Calu3 (cell line): Measurements from ENCODE around the gene NYNRIN. TPM values are rescaled to one million over a fixed set of nuclear protein-coding genes. Genes with fewer than 3 reads are reported as not detected.
"Not testable (repeated sequence)": the region's sequence is repeated elsewhere in the genome, so short reads cannot be mapped to it uniquely, and the experiment has no call there.

Experiments
- Bru-seq: library from RNA; stranded (reverse); fragments of 400-500 nt; gene quantifications from one replicate; lab custom pipeline; 2021; lab: Mats Ljungman, UMichigan
- BruChase-seq, 2 experiments: library from RNA; stranded (reverse); fragments of 400-500 nt; gene quantifications; one replicate each; lab custom pipeline; 2021; lab: Mats Ljungman, UMichigan
- BruUV-seq: library from RNA; stranded (reverse); fragments of 400-500 nt; replicated peaks from 2 replicates; lab custom pipeline; 2021; lab: Mats Ljungman, UMichigan
- CTCF ChIA-PET: fragments of 300-600 bp; sonication (Branson Sonifier 250); formaldehyde crosslinking; loops from one replicate; lab custom pipeline; 2022; ENCODE audit warnings: antibody characterized with exemption; lab: Charles Lee
- DNase-seq: peaks from one replicate; pipeline ENCODE4 v3.0.0; 2022
- H3K27ac Mint-ChIP-seq: one replicate; pipeline ENCODE4 v1.8.0; 2022; ENCODE audit warnings: mixed read lengths; ENCODE audit not compliant: unreplicated experiment
- H3K27me3 Mint-ChIP-seq: one replicate; pipeline ENCODE4 v1.8.0; 2022; ENCODE audit warnings: mixed read lengths; ENCODE audit not compliant: unreplicated experiment
- H3K36me3 Mint-ChIP-seq: one replicate; pipeline ENCODE4 v1.8.0; 2022; ENCODE audit warnings: mild to moderate bottlenecking, moderate library complexity, mixed read lengths; ENCODE audit not compliant: insufficient read depth, unreplicated experiment
- H3K4me1 Mint-ChIP-seq: one replicate; pipeline ENCODE4 v1.8.0; 2022; ENCODE audit warnings: mild to moderate bottlenecking, low read depth, mixed read lengths; ENCODE audit not compliant: unreplicated experiment
- H3K4me3 Mint-ChIP-seq: one replicate; pipeline ENCODE4 v1.8.0; 2022; ENCODE audit warnings: mild to moderate bottlenecking, low read depth, moderate library complexity, mixed read lengths; ENCODE audit not compliant: unreplicated experiment
- H3K9me3 Mint-ChIP-seq: one replicate; pipeline ENCODE4 v1.8.0; 2022; ENCODE audit warnings: low read depth, mixed read lengths; ENCODE audit not compliant: unreplicated experiment
- CTCF ChIP-seq: fragments of 200-600 bp; IDR thresholded peaks from one replicate; pipeline ENCODE4 v1.8.0; 2022; ENCODE audit warnings: antibody characterized with exemption; ENCODE audit not compliant: unreplicated experiment
- intact Hi-C: fragments of 100-400 bp; cut with micrococcal nuclease; formaldehyde crosslinking; loops from one replicate; pipeline ENCODE4 v1.10.0; 2022; ENCODE audit not compliant: unreplicated experiment
- long read RNA-seq: library from polyadenylated mRNA; stranded (forward); transcript quantifications from one replicate; pipeline ENCODE4 v2.0.0, GENCODE V29; 2022
- total RNA-seq: library from RNA; stranded (reverse); gene quantifications from 2 replicates; pipeline ENCODE4 v1.2.3, GENCODE V29; 2022

Gene NYNRIN
- 7.5 and 8.4 TPM in 2 replicates for total RNA-seq
- Bru-seq, nascent RNA = percentile 45 among the genes with signal in this experiment
- BruChase-seq, experiment 1, labeled RNA remaining after a 6-hour chase = percentile 54 among the genes with signal in this experiment
- BruChase-seq, experiment 2, labeled RNA remaining after a 2-hour chase = percentile 56 among the genes with signal in this experiment
- long read RNA-seq, full-length matches to known transcripts = 1 of 3 reads
- long read RNA-seq, partial matches to known transcripts = 0 of 3 reads
- long read RNA-seq, other reads (novel, unspliced or antisense) = 2 of 3 reads

GRCh38 chr14:24398653-24399446 is at the start of gene NYNRIN:
Gene NYNRIN, plus strand, starts transcription at chr14:24399003. Its CDS starts 244 bp downstream, at chr14:24399247.
- peak within 1 kb of the TSS; percentile 40 for H3K27ac Mint-ChIP-seq
- H3K4me3 Mint-ChIP-seq = peak within 1 kb of the TSS; percentile 64
- H3K9me3 Mint-ChIP-seq = no peaks in the 10 kb centered on the region
- no TSS peak for BruUV-seq
- CTCF ChIA-PET = interaction anchor here (0.7 to 1.0 kb wide), 3 partner anchors 33 to 55 kb away, joined by 3 to 9 read pairs (median 5); no protein-coding TSS in a partner anchor
- peak; percentile 42 for DNase-seq
- peaks cover 28% of the 10 kb centered on the region for H3K4me1 Mint-ChIP-seq
- TF ChIP-seq CTCF = no peak
- H3K36me3 Mint-ChIP-seq = peaks cover 12% of the 10 kb centered on the region
- intact Hi-C loops = no loop called here
- no peaks in the 10 kb centered on the region for H3K27me3 Mint-ChIP-seq

DNA sequence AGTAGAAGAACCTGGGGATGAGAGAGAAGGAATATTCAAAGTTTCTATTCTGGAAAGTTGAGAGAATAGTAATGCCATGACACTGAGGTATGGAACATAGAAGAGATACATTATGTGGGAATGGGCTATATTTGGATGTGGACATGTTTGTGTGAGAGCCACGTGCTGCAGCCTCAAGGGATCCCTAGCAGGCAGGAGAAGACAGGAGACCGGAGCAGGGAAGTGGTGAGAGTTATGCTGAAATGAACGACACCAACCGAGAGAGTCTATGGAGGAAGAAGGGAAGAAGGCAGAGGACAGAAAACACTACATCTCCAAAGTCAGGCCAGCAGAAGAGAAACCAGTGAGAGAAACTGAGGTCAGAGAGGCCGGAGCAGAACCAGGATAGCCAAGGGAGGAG is 49.1 kb upstream of the NYNRIN start:
- TF ChIP-seq CTCF = no peak
- H3K4me3 Mint-ChIP-seq = no peak overlapping the region
- intact Hi-C loops = no loop called here
- CTCF ChIA-PET = no interaction called here
- BruUV-seq = no TSS peak
- no peak overlapping the region for H3K27ac Mint-ChIP-seq
- no peaks in the 10 kb centered on the region for H3K9me3 Mint-ChIP-seq
- H3K27me3 Mint-ChIP-seq = peaks cover 21% of the 10 kb centered on the region
- H3K4me1 Mint-ChIP-seq = peaks cover 20% of the 10 kb centered on the region
- DNase-seq = no peak
- H3K36me3 Mint-ChIP-seq = no peaks in the 10 kb centered on the region

DNA sequence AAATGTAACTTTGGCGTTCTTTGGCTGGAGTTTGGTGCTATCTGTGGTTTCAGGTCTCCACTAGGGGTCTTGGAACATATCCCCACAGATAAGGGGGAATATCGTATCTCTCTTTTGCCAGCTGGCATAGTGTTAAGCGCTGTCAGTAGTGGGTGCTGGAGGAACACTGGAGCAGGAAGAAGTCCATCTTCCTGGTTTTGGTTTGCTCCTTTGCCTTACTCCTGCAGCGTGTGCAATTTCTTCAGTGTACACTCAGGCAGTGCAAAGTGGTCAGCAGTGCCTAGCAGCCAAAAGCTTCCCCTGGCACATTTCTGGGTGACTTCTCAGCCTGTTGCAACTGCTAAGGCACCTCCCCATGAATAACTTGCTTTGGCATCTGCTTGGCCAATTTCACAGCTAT is 47.3 kb upstream of the NYNRIN start:
- TF ChIP-seq CTCF = no peak
- intact Hi-C loops = no loop called here
- peaks cover 21% of the 10 kb centered on the region for H3K27me3 Mint-ChIP-seq
- no peaks in the 10 kb centered on the region for H3K36me3 Mint-ChIP-seq
- CTCF ChIA-PET = interaction anchor here (1.1 kb wide), 1 partner anchor 80 kb away, joined by 3 read pairs; no protein-coding TSS in a partner anchor
- no peaks in the 10 kb centered on the region for H3K9me3 Mint-ChIP-seq
- BruUV-seq = no TSS peak
- H3K4me1 Mint-ChIP-seq = peaks cover 20% of the 10 kb centered on the region
- H3K4me3 Mint-ChIP-seq = no peak overlapping the region
- H3K27ac Mint-ChIP-seq = no peak overlapping the region
- no peak for DNase-seq

DNA sequence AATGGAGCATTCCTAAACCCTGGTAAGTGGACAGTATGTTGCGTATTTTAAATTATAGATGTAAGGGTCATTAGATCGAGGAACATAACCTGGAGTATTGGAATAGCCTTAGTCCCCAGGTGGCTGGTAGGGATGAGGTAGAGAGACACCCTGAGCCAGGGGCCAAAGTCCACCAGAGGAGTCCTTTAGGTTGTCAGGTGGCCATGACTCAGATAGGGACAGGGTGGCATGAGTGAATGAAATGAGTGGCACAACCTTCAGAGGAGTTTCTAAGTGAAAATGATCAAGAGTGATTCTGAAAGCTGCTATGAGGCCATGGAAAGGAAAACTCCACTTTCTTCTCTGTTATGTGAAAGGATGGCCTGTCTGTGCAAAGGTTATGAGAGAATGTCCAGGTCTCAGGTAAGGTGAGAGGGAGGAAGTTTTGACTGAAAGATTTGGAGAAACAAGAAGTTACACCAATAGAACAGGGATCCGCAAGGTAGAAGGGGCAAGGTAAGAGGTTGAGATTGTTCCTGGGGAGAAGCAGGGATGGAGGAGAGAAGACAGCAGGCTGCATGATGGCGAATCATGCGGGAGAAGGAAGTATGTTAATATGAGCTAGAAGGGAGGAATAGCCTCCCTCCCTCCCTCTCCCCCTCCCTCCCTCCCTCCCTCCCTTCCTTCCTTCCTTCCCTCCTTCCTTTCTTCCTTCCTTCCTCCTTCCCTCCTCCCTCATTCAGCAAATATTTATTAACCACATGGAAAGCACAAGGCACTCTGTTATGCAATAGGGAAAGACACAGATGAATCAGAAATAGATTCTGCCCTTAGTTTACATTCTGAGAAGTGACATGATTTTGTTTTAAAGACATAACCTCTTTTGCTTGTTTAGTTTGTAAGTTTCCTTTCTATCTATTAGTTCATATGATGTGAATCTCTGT is 45.0 kb upstream of the NYNRIN start:
- intact Hi-C loops = no loop called here
- peak overlapping the region; percentile 46 for H3K27ac Mint-ChIP-seq
- DNase-seq = no peak
- no peak for TF ChIP-seq CTCF
- H3K4me3 Mint-ChIP-seq = peak overlapping the region; percentile 22
- CTCF ChIA-PET = no interaction called here
- peaks cover 20% of the 10 kb centered on the region for H3K27me3 Mint-ChIP-seq
- H3K9me3 Mint-ChIP-seq = no peaks in the 10 kb centered on the region
- no peaks in the 10 kb centered on the region for H3K36me3 Mint-ChIP-seq
- BruUV-seq = no TSS peak
- H3K4me1 Mint-ChIP-seq = peaks cover 20% of the 10 kb centered on the region

- CTCF ChIA-PET, intact Hi-C loops, DNase-seq, H3K36me3 Mint-ChIP-seq, BruUV-seq, H3K9me3 Mint-ChIP-seq: not testable (repeated sequence)
- Mint-ChIP-seq H3K4me1 (peaks cover 20% of the 10 kb centered on the region), H3K27me3 (peaks cover 14% of the 10 kb centered on the region), H3K27ac (peak overlapping the region; percentile 46), H3K4me3 (peak overlapping the region; percentile 22)
These were observed 44.3 kb upstream of the NYNRIN start for GRCh38 chr14:24354482-24354825.
